GM23338 (cell line): ENCODE data around the gene MCUB. TPM values are rescaled to one million over a fixed set of nuclear protein-coding genes. Genes with fewer than 3 reads are reported as not detected.

ENCODE experiments used
- ATAC-seq: fragments of 200-7000 bp; cut with Tn5 transposase; 3 replicates; pipeline ENCODE4 v1.9.1; 2020
- DNase-seq: peaks from one replicate; pipeline ENCODE4 v3.0.0-alpha.2; 2015; ENCODE audit warnings: low spot score
- H2AFZ ChIP-seq: fragments of 200-600 bp; sonication (generic); 2 replicates; pipeline ENCODE4 v1.8.0; 2016; ENCODE audit warnings: antibody characterized with exemption, mild to moderate bottlenecking, moderate library complexity
- H3F3A ChIP-seq: fragments of 200-600 bp; sonication (generic); replicated peaks from 2 replicates; pipeline ENCODE4 v1.8.0; 2017; ENCODE audit warnings: antibody characterized with exemption, mixed run types, low read depth
- H3K27ac ChIP-seq: fragments of 200-600 bp; sonication (generic); 2 replicates; pipeline ENCODE4 v1.6.1; 2016; ENCODE audit warnings: low read depth
- H3K27me3 ChIP-seq: fragments of 200-600 bp; sonication (generic); 2 replicates; pipeline ENCODE4 v1.8.0; 2016; ENCODE audit warnings: mild to moderate bottlenecking, mixed run types, moderate library complexity; ENCODE audit not compliant: insufficient read depth
- H3K36me3 ChIP-seq: fragments of 200-600 bp; sonication (generic); 2 replicates; pipeline ENCODE4 v1.8.0; 2016; ENCODE audit warnings: mild to moderate bottlenecking; ENCODE audit not compliant: insufficient read depth
- H3K4me1 ChIP-seq: fragments of 200-600 bp; sonication (generic); 2 replicates; pipeline ENCODE4 v1.8.0; 2016; ENCODE audit warnings: mild to moderate bottlenecking, moderate library complexity; ENCODE audit not compliant: insufficient read depth
- H3K4me2 ChIP-seq: fragments of 200-600 bp; sonication (generic); 2 replicates; pipeline ENCODE4 v1.7.1; 2017; ENCODE audit warnings: mixed run types
- H3K4me3 ChIP-seq: fragments of 200-600 bp; sonication (generic); 2 replicates; pipeline ENCODE4 v1.6.1; 2016; ENCODE audit warnings: mixed run types
- H3K79me2 ChIP-seq: fragments of 200-600 bp; sonication (generic); replicated peaks from 2 replicates; pipeline ENCODE4 v1.8.0; 2017; ENCODE audit warnings: mild to moderate bottlenecking; ENCODE audit not compliant: insufficient read depth
- H3K9me2 ChIP-seq: fragments of 200-600 bp; sonication (generic); 2 replicates; pipeline ENCODE4 v1.8.0; 2017; ENCODE audit not compliant: insufficient read depth
- H4K20me1 ChIP-seq: fragments of 200-600 bp; sonication (generic); replicated peaks from 2 replicates; pipeline ENCODE4 v1.8.0; 2017; ENCODE audit warnings: mild to moderate bottlenecking; ENCODE audit not compliant: insufficient read depth
- H3K27ac Mint-ChIP-seq: 2 replicates; pipeline ENCODE4 v1.8.0; 2020; ENCODE audit warnings: inconsistent platforms, mild to moderate bottlenecking, moderate library complexity, mixed read lengths
- H3K27me3 Mint-ChIP-seq: 3 replicates; pipeline ENCODE4 v1.8.0; 2022; ENCODE audit warnings: low read depth, mild to moderate bottlenecking, moderate library complexity, mixed read lengths, inconsistent platforms; ENCODE audit not compliant: insufficient read depth, poor library complexity
- H3K36me3 Mint-ChIP-seq: 3 replicates; pipeline ENCODE4 v1.8.0; 2021; ENCODE audit warnings: low read depth, mild to moderate bottlenecking, inconsistent platforms, moderate library complexity, mixed read lengths
- H3K4me1 Mint-ChIP-seq: 3 replicates; pipeline ENCODE4 v1.8.0; 2020; ENCODE audit warnings: mild to moderate bottlenecking, inconsistent platforms, mixed read lengths
- H3K4me3 Mint-ChIP-seq: 3 replicates; pipeline ENCODE4 v1.8.0; 2021; ENCODE audit warnings: moderate library complexity, mild to moderate bottlenecking, inconsistent platforms, mixed read lengths
- H3K9me3 Mint-ChIP-seq: 3 replicates; pipeline ENCODE4 v1.8.0; 2020; ENCODE audit warnings: moderate library complexity, mild to moderate bottlenecking, inconsistent platforms, mixed read lengths
- CREB1 ChIP-seq: fragments of 250-450 bp; sonication (Bioruptor Pico); IDR thresholded peaks from 2 replicates; pipeline ENCODE4 v1.5.0; 2020; ENCODE audit warnings: low read depth, mild to moderate bottlenecking, moderate library complexity
- ETS1 ChIP-seq: IDR thresholded peaks from 2 replicates; pipeline ENCODE4 v1.6.1; 2016; ENCODE audit warnings: antibody characterized with exemption
- EZH2 ChIP-seq: fragments of 200-600 bp; sonication (generic); IDR thresholded peaks from one replicate; pipeline ENCODE4 v1.8.0; 2017; ENCODE audit warnings: antibody characterized with exemption, mild to moderate bottlenecking, low read depth; ENCODE audit not compliant: unreplicated experiment
- JUNB ChIP-seq: IDR thresholded peaks from one replicate; pipeline ENCODE4 v1.6.1; 2016; ENCODE audit warnings: antibody characterized with exemption; ENCODE audit not compliant: unreplicated experiment
- NANOG ChIP-seq: IDR thresholded peaks from 2 replicates; pipeline ENCODE4 v1.6.1; 2016; ENCODE audit warnings: antibody characterized with exemption, borderline replicate concordance
- REST ChIP-seq: IDR thresholded peaks from one replicate; pipeline ENCODE4 v1.6.1; 2018; ENCODE audit warnings: antibody characterized with exemption; ENCODE audit not compliant: unreplicated experiment
- STAT1 ChIP-seq: IDR thresholded peaks from one replicate; pipeline ENCODE4 v1.6.1; 2016; ENCODE audit warnings: antibody characterized with exemption; ENCODE audit not compliant: unreplicated experiment
- ZNF331 ChIP-seq: fragments of 250-450 bp; sonication (Bioruptor Pico); IDR thresholded peaks from 2 replicates; pipeline ENCODE4 v1.5.0; 2020; ENCODE audit warnings: low read depth, mild to moderate bottlenecking, moderate library complexity
- ZNF462 ChIP-seq: fragments of 250-450 bp; sonication (Bioruptor Pico); IDR thresholded peaks from 2 replicates; pipeline ENCODE4 v1.5.0; 2020; ENCODE audit warnings: mild to moderate bottlenecking, moderate library complexity
- polyA plus RNA-seq: library from polyadenylated mRNA; unstranded; fragments of >200 nt; fragmentation: Nextera tagmentation; extraction: Ambion mirVana; gene quantifications from 2 replicates; pipeline ENCODE4 v1.2.1, GENCODE V29; 2016
- total RNA-seq: library from RNA; depleted of rRNA; stranded (reverse); fragments of >200 nt; shearing (Covaris generic); gene quantifications from 2 replicates; pipeline ENCODE4 v1.2.3, GENCODE V29; 2014
- TF ChIP-seq, protein P1 (sequence below), 2 experiments: fragments of 200-600 bp in 1 of 2; sonication (generic) in 1 of 2; conservative IDR thresholded peaks; 2 replicates each; pipeline versions ENCODE4 v1.5.1 to v1.6.1; 2016 to 2017; ENCODE audit warnings: antibody characterized with exemption in 2 of 2, low read depth in 2 of 2, mild to moderate bottlenecking in 2 of 2, moderate library complexity in 1 of 2

The MCUB gene
- total and polyA plus RNA-seq, 2 experiments from 2014 or later = 21.7 to 97.9 TPM

GRCh38 chr4:109607976-109608375 is 47.9 kb downstream of the MCUB start (continued):
- no peak for TF ChIP-seq ZNF462
- no peak for TF ChIP-seq ZNF331 (CRISPR knock-in tag)
- TF ChIP-seq, protein P1, sequence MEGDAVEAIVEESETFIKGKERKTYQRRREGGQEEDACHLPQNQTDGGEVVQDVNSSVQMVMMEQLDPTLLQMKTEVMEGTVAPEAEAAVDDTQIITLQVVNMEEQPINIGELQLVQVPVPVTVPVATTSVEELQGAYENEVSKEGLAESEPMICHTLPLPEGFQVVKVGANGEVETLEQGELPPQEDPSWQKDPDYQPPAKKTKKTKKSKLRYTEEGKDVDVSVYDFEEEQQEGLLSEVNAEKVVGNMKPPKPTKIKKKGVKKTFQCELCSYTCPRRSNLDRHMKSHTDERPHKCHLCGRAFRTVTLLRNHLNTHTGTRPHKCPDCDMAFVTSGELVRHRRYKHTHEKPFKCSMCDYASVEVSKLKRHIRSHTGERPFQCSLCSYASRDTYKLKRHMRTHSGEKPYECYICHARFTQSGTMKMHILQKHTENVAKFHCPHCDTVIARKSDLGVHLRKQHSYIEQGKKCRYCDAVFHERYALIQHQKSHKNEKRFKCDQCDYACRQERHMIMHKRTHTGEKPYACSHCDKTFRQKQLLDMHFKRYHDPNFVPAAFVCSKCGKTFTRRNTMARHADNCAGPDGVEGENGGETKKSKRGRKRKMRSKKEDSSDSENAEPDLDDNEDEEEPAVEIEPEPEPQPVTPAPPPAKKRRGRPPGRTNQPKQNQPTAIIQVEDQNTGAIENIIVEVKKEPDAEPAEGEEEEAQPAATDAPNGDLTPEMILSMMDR (conservative IDR thresholded peaks at IDR 0.05; ENCODE audit: low read depth in 2 of 2) = no peak
- no peak for TF ChIP-seq STAT1

DNA sequence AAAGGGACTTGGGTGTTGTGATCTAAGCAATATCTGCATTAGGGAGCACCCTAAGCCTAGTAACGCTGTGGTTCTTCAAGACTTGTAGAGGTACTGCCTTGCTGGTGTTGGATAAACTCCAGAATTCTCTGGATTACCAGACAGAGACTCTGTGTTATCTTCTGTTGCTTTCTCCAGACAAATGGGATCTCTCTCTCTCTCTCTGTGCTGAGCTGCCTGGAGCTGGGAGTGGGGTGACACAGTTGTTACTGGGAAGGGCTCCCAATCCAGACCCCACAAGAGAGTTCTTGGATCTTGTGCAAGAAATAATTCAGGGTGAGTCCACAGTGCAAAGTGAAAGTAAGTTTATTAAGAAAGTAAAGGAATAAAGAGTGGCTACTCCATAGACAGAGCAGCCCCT is 48.8 kb downstream of the MCUB start:
- Histone ChIP-seq H3K4me1 (no peaks in the 10 kb centered on the region), H3F3A (no peaks in the 10 kb centered on the region), H3K27ac (no peak overlapping the region), H3K4me2 (no peak overlapping the region), H2AFZ (no peak overlapping the region), H3K9me2 (no peaks in the 10 kb centered on the region), H3K4me3 (no peak overlapping the region), H3K27me3 (no peaks in the 10 kb centered on the region), H3K79me2 (peaks cover 15% of the 10 kb centered on the region), H4K20me1 (no peaks in the 10 kb centered on the region), H3K36me3 (no peaks in the 10 kb centered on the region; the same call in 1 of the 2 replicates)
- Mint-ChIP-seq H3K27me3 (peaks cover 3% of the 10 kb centered on the region), H3K4me1 (no peaks in the 10 kb centered on the region), H3K36me3 (peaks cover 9% of the 10 kb centered on the region), H3K4me3 (no peak overlapping the region), H3K9me3 (peaks cover 17% of the 10 kb centered on the region), H3K27ac (no peak overlapping the region; the same call in 1 of the 2 replicates)
- DNase-seq (no peak), ATAC-seq (no peak)
- TF ChIP-seq STAT1 (no peak), ZNF331 (CRISPR knock-in tag) (no peak), ETS1 (no peak), NANOG (no peak), JUNB (no peak), CREB1 (CRISPR knock-in tag) (no peak), EZH2 (no peak), REST (no peak)
- TF ChIP-seq, protein P1 (conservative IDR thresholded peaks at IDR 0.05; ENCODE audit: low read depth in 2 of 2) = no peak
